ENCODE results near the gene TACC2. TPM values are rescaled to one million over a fixed set of nuclear protein-coding genes. Genes with fewer than 3 reads are reported as not detected.

Gene TACC2
- total and polyA plus RNA-seq, 7 donors: 44.0 to 439 (median 313) TPM

GRCh38 chr10:122127943-122128342 is 139.0 kb downstream of the TACC2 start:
- DNase-seq: peak; percentile 39 to 69
- peak; percentile 83 to 88 (median 85) for ATAC-seq

DNA sequence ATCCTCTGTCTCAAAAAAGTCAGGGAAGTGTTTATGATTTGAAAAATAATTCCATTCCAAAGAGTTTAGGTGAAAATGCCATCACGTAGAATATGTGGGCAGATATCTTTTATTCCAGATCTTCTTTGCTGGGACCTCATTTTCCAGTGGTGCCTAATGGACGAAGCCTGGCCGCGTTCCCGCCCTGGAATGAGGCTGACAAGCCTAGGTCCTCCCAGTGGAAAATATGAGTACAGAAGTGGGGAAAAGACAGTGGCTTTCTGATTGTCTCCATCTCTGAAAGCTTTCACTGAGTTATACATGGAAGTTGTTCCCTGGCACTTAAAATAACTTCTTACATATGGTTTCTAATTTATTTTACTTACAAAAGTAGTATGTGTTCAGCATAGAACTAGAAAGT is 139.4 kb downstream of the TACC2 start:
- TF ChIP-seq, protein P1, sequence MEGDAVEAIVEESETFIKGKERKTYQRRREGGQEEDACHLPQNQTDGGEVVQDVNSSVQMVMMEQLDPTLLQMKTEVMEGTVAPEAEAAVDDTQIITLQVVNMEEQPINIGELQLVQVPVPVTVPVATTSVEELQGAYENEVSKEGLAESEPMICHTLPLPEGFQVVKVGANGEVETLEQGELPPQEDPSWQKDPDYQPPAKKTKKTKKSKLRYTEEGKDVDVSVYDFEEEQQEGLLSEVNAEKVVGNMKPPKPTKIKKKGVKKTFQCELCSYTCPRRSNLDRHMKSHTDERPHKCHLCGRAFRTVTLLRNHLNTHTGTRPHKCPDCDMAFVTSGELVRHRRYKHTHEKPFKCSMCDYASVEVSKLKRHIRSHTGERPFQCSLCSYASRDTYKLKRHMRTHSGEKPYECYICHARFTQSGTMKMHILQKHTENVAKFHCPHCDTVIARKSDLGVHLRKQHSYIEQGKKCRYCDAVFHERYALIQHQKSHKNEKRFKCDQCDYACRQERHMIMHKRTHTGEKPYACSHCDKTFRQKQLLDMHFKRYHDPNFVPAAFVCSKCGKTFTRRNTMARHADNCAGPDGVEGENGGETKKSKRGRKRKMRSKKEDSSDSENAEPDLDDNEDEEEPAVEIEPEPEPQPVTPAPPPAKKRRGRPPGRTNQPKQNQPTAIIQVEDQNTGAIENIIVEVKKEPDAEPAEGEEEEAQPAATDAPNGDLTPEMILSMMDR (IDR thresholded peaks at IDR 0.05): no peak
- intact Hi-C loops (cut with DNase I): no loop called here
- Histone ChIP-seq H3K9me3 (no peaks in the 10 kb centered on the region), H3K27ac (peak overlapping the region; percentile 86), H3K36me3 (ENCODE audit: insufficient read depth in 1 of 2, low read depth in 1 of 2) (peaks cover 3 to 15% of the 10 kb centered on the region in 2 donors), H3K4me1 (peaks cover 53% of the 10 kb centered on the region), H3K27me3 (ENCODE audit: insufficient read depth in 3 of 3, low read length in 2 of 3) (no peaks in the 10 kb centered on the region), H3K4me3 (peak overlapping the region; percentile 47)
- DNase-seq (peak; percentile 76 to 80), ATAC-seq (peak in 2 of 4 donors; percentile 36 to 42)
- WGBS, 3 donors: 33 to 48% (median 36%) methylated on average over 5 of the region's 5 CpGs

More at GRCh38 chr10:122127943-122128342, 139.0 kb downstream of the TACC2 start:
- WGBS, 3 donors: 20 to 47% (median 32%) methylated on average over 8 of the region's 8 CpGs
- Histone ChIP-seq H3K9me3 (no peaks in the 10 kb centered on the region), H3K36me3 (ENCODE audit: insufficient read depth in 1 of 2, low read depth in 1 of 2) (peaks cover 0 to 11% of the 10 kb centered on the region in 2 donors), H3K27ac (peak overlapping the region; percentile 86), H3K27me3 (ENCODE audit: insufficient read depth in 3 of 3, low read length in 2 of 3) (no peaks in the 10 kb centered on the region), H3K4me1 (peaks cover 53% of the 10 kb centered on the region), H3K4me3 (peak overlapping the region; percentile 47)
- TF ChIP-seq, protein P1 (IDR thresholded peaks at IDR 0.05): no peak
- intact Hi-C loops (cut with DNase I): no loop called here

- intact Hi-C loops (cut with DNase I): no loop called here
- ATAC-seq: no peak
- no peak for DNase-seq
- no peak overlapping the region for H3K4me3 ChIP-seq
- 70 to 85% (median 73%) methylated on average over 8 of the region's 8 CpGs for WGBS, 3 donors
- peaks cover 6 to 38% of the 10 kb centered on the region in 2 donors for H3K36me3 ChIP-seq (ENCODE audit: insufficient read depth in 1 of 2, low read depth in 1 of 2)
- H3K27me3 ChIP-seq (ENCODE audit: insufficient read depth in 3 of 3, low read length in 2 of 3): no peaks in the 10 kb centered on the region
- no peaks in the 10 kb centered on the region for H3K9me3 ChIP-seq
- H3K4me1 ChIP-seq: peaks cover 53% of the 10 kb centered on the region
- peak overlapping the region; percentile 61 for H3K27ac ChIP-seq
- TF ChIP-seq, protein P1 (IDR thresholded peaks at IDR 0.05): no peak
Observed at GRCh38 chr10:122130474-122131110, 141.6 kb downstream of the TACC2 start.

- Histone ChIP-seq H3K4me1 (peaks cover 43% of the 10 kb centered on the region), H3K27me3 (ENCODE audit: insufficient read depth in 3 of 3, low read length in 2 of 3) (no peaks in the 10 kb centered on the region), H3K36me3 (ENCODE audit: insufficient read depth in 1 of 2, low read depth in 1 of 2) (peaks cover 6 to 55% of the 10 kb centered on the region in 2 donors), H3K9me3 (no peaks in the 10 kb centered on the region), H3K27ac (peak overlapping the region; percentile 61), H3K4me3 (no peak overlapping the region)
- WGBS, 3 donors: 64 to 78% (median 69%) methylated on average over 15 of the region's 15 CpGs
- ATAC-seq: no peak
- TF ChIP-seq, protein P1 (IDR thresholded peaks at IDR 0.05): no peak
- intact Hi-C loops (cut with DNase I): no loop called here
- no peak for DNase-seq
Observed at GRCh38 chr10:122132331-122132755, 143.4 kb downstream of the TACC2 start.

Measured in psoas muscle (tissue), 8 donors.